ENCODE results near the gene TMIGD1. TPM values are rescaled to one million over a fixed set of nuclear protein-coding genes. Genes with fewer than 3 reads are reported as not detected.

Gene TMIGD1
- total RNA-seq, 4 donors from 2014 or later, result not detected

DNA sequence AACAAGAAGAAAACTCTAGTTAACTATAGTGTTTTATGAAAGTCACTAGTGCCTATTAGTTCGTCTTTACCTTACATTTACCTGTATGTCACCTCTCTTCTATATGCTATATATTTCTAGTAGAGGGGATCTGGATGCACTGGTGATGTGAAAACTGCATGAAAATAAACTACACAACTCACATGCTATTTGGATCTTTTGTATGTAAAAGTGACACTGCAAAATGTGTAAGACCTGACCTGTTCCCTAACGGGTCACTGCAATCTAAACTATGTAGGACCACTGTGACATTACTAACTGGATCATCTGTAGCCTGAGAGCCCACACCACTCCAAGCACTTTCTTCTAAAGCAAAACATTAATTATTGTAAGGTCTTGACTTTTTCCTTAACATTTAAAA is 43.8 kb downstream of the TMIGD1 start:
- Histone ChIP-seq H3K4me1 (peaks cover 6 to 18% (median 11%) of the 10 kb centered on the region in 3 donors), H3K27me3 (no peaks in the 10 kb centered on the region), H3K27ac (no peak overlapping the region), H3K9me3 (no peaks in the 10 kb centered on the region), H3K36me3 (peaks cover 0 to 43% (median 0%) of the 10 kb centered on the region in 3 donors), H3K4me3 (peak overlapping the region in 1 of 4 donors; percentile 86)
- no peak for TF ChIP-seq POLR2A (IDR thresholded peaks at IDR 0.05)
- TF ChIP-seq, protein P1, sequence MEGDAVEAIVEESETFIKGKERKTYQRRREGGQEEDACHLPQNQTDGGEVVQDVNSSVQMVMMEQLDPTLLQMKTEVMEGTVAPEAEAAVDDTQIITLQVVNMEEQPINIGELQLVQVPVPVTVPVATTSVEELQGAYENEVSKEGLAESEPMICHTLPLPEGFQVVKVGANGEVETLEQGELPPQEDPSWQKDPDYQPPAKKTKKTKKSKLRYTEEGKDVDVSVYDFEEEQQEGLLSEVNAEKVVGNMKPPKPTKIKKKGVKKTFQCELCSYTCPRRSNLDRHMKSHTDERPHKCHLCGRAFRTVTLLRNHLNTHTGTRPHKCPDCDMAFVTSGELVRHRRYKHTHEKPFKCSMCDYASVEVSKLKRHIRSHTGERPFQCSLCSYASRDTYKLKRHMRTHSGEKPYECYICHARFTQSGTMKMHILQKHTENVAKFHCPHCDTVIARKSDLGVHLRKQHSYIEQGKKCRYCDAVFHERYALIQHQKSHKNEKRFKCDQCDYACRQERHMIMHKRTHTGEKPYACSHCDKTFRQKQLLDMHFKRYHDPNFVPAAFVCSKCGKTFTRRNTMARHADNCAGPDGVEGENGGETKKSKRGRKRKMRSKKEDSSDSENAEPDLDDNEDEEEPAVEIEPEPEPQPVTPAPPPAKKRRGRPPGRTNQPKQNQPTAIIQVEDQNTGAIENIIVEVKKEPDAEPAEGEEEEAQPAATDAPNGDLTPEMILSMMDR (IDR thresholded peaks at IDR 0.05), result no peak
- intact Hi-C loops (cut with DNase I), result no loop called here
- WGBS, 2 donors, result 77 to 81% methylated on average over 2 of the region's 2 CpGs
- no peak for DNase-seq

DNA sequence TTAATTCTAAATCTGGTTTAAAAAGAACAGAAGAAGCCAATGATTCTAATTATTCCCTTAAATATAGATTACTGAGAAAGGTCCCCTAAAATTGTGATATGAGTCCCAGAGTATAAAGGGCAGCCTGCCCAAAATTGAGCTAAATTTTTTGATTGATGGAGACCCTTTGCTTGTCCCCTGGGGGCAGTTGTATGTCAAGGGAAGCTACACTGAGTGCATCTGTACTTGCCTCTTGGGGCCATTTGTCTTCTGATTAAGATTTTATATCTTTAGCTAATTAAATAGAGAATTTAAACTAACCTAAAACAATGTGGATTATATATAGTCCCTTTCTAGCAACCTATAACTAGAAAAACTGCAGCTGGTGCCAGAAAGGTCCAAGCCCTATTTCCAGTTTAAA is 54.7 kb downstream of the TMIGD1 start:
- intact Hi-C loops (cut with DNase I), result no loop called here
- no peaks in the 10 kb centered on the region for H3K4me1 ChIP-seq
- peaks cover 0 to 98% (median 18%) of the 10 kb centered on the region in 3 donors for H3K36me3 ChIP-seq
- no peaks in the 10 kb centered on the region for H3K27me3 ChIP-seq
- H3K27ac ChIP-seq, result no peak overlapping the region
- no peaks in the 10 kb centered on the region for H3K9me3 ChIP-seq
- H3K4me3 ChIP-seq, result no peak overlapping the region
- no peak for DNase-seq
- TF ChIP-seq POLR2A (IDR thresholded peaks at IDR 0.05), result no peak
- TF ChIP-seq, protein P1 (IDR thresholded peaks at IDR 0.05), result no peak

DNA sequence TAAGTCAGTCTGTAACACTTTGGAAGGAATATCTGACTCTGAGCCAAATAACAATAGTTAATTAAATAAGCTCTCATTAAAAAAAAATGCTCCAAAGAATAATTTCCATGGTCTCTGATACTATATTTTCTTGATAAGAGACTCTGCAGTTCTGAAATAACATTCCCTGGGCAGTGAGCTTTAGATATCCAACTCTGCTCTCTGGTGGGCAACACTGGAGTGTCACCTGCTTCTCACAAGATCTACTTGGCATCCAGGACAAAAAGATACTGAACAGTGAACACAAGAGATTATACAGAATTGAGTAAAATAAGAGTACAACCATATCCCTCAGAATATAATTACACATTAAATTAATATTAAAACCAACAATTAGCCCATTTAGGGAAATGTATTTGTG is 55.8 kb downstream of the TMIGD1 start:
- H3K4me1 ChIP-seq, result no peaks in the 10 kb centered on the region
- H3K27me3 ChIP-seq, result no peaks in the 10 kb centered on the region
- H3K27ac ChIP-seq, result no peak overlapping the region
- H3K36me3 ChIP-seq, result peaks cover 0 to 98% (median 21%) of the 10 kb centered on the region in 3 donors
- no peak overlapping the region for H3K4me3 ChIP-seq
- no peaks in the 10 kb centered on the region for H3K9me3 ChIP-seq
- TF ChIP-seq POLR2A (IDR thresholded peaks at IDR 0.05), result no peak
- TF ChIP-seq, protein P1 (IDR thresholded peaks at IDR 0.05), result peak in 2 of 6 experiments; percentile 24 to 31
- no peak for DNase-seq
- intact Hi-C loops (cut with DNase I), result no loop called here

DNA sequence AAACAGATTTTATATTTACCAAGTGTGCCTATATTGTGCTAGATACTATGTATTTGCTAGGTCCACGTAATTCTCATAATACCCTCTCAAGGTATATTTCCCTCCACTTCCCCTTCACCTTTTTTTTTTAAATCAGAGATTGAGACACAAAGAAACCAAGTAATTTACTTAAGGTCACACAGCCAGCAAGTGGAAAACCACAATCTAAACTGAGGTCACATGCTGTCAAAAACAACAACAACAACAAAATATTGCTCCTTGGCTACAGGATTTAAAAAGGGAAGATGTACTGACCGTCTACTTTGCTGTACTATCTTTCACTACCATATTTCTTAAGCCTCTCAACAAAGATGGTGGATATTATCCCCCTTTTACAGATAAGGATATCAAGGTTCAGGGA is 57.9 kb downstream of the TMIGD1 start:
- no peak for TF ChIP-seq POLR2A (IDR thresholded peaks at IDR 0.05)
- TF ChIP-seq, protein P1 (IDR thresholded peaks at IDR 0.05), result no peak
- WGBS, 2 donors, result 78 to 96% methylated on average over 2 of the region's 2 CpGs
- intact Hi-C loops (cut with DNase I), result no loop called here
- Histone ChIP-seq H3K27me3 (no peaks in the 10 kb centered on the region), H3K4me1 (no peaks in the 10 kb centered on the region), H3K27ac (no peak overlapping the region), H3K36me3 (peaks cover 5 to 98% (median 39%) of the 10 kb centered on the region in 3 donors), H3K9me3 (no peaks in the 10 kb centered on the region), H3K4me3 (no peak overlapping the region)
- no peak for DNase-seq

DNA sequence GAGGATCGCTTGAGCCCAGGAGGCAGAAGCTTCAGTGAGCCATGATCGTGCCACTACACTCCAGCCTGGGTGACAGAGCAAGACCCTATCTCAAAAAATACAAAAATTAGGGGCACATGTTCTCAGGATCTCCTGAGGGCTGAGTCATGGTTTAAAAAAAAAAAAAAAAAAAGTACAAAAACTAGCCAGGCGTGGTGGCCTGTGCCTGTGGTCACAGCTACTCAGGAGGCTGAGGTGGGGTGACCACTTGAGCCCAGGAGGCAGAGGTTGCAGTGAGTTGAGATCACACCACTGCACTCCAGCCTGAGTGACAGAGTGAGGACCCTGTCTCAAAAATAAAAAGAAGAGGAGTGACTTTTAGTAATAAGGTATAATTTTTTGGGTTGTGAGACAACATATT is 59.0 kb downstream of the TMIGD1 start:
- TF ChIP-seq, protein P1 (IDR thresholded peaks at IDR 0.05), result no peak
- no peaks in the 10 kb centered on the region for H3K4me1 ChIP-seq
- 91 to 93% methylated on average over 3 of the region's 3 CpGs for WGBS, 2 donors

More for the DNA sequence above, 59.0 kb downstream of the TMIGD1 start:
- Histone ChIP-seq H3K36me3 (peaks cover 5 to 98% (median 43%) of the 10 kb centered on the region in 3 donors), H3K9me3 (no peaks in the 10 kb centered on the region), H3K27me3 (no peaks in the 10 kb centered on the region), H3K4me3 (no peak overlapping the region), H3K27ac (no peak overlapping the region)
- DNase-seq, result no peak
- intact Hi-C loops (cut with DNase I), result no loop called here
